Stimulated activated CD8-positive, alpha-beta memory T cell treated with anti-CD3 and anti-CD28 coated beads, Interleukin-7, amount 100 ng/mL, for 4 hours (primary cell): ENCODE data around the gene RPL41.
"Not testable (repeated sequence)": the region's sequence is repeated elsewhere in the genome, so short reads cannot be mapped to it uniquely, and the experiment has no call there.

ENCODE experiments used
- DNase-seq, 2 donors: peaks; one replicate each; pipeline ENCODE4 v3.0.0-alpha.2; 2020; ENCODE audit warnings: low read depth in 2 of 2

The RPL41 gene

GRCh38 chr12:56154818-56155217 is 38.4 kb downstream of the RPL41 start:
- DNase-seq, result no peak

GRCh38 chr12:56155256-56155845 is 38.9 kb downstream of the RPL41 start:
- DNase-seq, result no peak

- DNase-seq, result not testable (repeated sequence)
Measured at GRCh38 chr12:56156464-56157200, 40.2 kb downstream of the RPL41 start.

GRCh38 chr12:56157201-56158028 is 41.0 kb downstream of the RPL41 start:
- DNase-seq, result peak; percentile 10 to 28

DNA sequence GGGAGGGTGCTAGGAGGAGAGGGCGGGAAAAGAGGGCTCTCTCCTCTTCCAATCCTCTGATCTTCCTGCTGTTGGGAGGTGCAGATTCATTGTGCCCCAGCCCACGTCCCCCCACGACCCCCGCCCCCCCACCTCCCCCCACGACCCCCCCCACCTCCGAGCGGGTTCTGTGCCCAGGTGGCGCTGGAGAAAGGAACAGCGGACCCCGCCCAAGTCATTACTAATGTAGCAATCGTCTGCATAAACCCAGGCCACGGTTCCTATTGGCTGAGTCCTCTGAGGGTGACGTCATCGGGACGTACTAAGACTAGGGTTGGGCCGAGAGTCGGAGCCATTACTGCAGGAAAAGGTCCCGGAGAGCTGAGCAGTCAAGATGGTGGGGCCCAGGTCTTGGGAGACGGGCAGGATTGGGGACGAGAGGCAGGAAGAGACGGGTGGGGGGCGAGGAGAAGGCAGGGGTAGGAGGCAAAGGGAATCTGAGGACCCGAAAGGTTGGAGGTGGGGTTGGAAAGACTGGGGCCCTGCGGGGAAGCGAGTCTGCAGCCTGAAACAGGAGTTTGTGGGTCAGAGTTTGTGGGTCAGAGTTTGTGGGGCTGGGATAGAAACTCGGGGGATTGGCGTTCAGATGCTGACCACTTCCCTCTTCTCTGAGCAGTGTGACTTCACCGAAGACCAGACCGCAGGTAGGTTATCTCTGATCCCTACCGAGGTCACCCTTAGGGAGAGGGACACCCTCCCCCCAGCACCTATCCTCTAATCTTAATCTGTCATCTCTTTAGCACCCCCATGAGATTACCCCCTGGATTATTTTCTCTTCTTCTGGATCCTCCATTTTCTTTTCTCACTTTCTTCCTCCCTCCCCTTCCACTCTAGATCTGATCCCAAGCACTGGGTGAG is 41.8 kb downstream of the RPL41 start, which contains the start of gene MYL6:
Gene MYL6 (plus strand): TSS at position 331 of the 897 bp plus-strand sequence. CDS start 43 bp downstream, at position 374.
- DNase-seq, result peak; percentile 81 to 90

DNA sequence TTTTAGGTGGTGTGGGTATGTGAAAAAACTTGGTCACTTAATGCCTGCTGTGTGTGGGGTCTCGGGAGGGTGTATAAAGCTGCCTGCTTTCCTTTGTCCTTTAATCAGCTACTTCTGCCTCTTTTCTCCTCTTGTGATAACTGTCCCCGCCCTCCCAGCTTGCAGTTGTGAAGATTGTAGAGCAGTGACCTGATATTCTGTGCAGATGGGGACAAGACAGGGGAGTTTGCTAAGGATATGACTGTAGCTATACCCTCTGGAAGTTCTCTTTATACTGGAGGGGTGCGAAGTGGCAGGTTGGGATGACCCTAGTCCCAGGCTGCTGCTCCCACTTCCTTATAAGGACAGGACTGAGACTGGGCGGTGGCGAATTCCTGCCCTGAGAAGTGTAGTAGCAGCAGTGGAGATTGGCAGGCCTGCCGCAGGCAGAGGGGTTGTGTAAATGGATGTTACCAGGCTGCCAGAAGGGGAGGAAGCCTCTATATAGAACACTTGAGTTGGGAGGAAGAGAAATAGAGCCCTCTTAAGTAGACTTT is 42.6 kb downstream of the RPL41 start:
- no peak for DNase-seq

DNA sequence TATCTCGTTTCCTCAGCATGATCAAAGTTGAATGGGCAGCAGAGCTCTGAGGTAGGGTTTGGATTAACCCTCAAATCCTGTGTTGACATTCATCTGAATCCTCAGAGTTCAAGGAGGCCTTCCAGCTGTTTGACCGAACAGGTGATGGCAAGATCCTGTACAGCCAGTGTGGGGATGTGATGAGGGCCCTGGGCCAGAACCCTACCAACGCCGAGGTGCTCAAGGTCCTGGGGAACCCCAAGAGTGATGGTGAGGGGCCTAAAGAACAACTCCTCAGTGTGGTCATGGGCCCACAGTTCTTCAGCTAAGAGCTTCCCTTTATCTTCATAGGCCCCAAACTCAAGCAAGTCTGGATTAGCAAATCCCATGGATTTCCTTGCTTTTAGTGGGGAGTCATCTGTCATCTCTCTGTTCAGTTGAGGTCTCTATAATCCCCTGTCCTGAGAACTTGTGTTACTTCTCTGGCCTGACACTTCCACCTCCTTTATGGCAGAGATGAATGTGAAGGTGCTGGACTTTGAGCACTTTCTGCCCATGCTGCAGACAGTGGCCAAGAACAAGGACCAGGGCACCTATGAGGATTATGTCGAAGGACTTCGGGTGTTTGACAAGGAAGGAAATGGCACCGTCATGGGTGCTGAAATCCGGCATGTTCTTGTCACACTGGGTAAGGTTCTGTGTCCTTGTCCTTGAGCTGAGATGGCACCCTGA is 43.2 kb downstream of the RPL41 start:
- DNase-seq, result no peak

- peak; percentile 27 to 35 for DNase-seq
Measured at GRCh38 chr12:56160193-56160763, 43.8 kb downstream of the RPL41 start.

DNA sequence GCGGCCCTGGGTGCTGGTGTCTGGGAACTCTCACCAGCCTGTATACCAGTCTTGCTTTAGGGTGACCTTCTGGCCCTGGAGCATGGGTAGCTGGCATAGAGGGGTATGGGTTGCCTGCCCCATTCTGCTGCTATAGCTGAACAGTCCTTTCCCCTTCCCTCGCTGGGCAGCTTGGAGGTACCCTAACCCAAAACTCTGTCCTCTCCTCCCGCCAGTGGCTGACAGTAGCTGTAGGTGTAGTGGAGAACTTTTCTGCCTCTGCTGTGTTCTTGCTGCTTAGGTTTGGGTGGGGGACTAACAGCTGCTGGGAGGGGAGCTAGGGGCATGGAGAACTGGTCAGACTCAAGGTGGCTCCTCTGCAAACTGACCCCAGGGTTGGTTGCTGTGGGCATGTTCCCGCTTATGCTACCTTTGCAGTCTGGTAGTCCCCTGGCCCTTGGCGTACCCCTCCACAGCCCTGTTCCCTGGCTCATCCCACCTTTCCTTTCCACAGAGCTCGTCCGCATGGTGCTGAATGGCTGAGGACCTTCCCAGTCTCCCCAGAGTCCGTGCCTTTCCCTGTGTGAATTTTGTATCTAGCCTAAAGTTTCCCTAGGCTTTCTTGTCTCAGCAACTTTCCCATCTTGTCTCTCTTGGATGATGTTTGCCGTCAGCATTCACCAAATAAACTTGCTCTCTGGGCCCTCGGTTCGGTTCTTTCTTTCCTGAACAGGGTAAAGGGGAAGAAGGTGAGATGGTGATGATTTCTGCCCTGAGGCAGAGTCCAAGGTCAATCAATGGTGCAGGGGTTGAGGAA is 44.7 kb downstream of the RPL41 start:
- DNase-seq, result no peak

DNA sequence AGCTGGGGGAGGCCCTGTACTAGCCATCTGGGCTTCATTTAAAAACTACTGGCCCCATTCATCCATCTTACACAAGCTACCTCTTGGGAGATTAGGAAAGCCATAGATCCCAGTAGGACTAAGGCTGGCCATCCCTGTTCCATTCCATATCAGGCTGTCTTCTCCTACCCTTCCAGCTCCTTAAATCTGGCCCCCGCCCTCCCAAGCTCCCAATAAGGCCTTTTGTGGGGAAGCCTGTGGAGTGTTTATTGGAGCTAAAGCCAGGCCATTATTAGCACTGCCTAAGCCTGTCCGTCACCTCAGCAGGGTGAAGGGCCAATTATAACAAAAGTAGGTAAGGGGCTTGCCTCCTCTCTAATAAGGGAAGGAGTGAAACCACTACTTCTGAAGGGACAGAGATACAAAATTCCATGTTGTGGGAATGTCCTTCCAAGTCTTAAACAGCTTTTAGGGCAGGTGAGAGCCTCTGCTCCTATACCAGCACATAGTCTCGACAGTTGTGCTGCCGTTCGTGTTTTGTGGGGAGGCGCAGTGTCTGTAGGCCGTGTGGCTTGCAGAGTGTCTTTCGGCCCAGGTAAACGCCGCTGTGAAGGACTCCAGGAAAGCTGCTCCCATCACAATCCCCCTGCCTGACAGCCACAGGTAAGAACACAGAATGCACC is 45.4 kb downstream of the RPL41 start:
- no peak for DNase-seq

DNA sequence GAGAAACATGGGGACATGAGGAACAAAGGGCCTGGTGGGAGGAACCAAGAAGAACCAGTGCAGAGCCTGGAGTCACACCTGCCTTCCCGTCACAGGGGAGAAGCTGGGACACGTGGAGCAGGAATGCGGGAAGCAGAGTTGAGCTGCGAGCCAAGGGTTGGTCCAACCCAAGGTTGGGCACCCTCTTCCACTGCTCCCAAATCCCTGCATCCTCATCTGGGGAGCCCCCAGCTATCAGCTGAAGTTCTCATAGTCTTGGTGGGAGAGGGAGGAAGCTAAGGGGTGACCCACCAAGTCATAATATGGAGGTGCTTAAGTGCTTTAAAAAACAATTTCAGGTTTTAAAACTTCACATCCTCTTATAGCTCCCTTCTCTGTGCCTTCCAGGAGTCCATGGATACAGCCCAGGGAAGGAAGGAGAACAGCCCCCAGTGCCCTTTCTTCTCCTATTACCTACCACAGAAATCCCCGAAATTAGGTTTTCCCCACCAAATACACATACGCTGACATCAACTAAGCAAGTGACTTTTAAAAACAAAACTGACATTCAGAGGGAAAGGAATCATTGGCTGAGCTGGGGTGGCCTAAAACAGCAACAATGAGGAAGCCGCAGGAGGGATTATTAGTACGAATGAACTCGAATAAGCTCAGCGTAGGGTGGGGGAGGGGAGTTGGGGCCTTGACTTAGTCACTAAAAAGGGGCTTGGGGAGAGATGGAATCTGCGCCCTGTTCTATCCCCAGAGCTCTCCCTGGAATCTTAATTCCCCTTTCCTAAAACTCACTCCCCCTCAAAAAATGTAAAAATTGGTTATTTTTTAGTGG is 46.2 kb downstream of the RPL41 start:
- DNase-seq, result no peak

DNA sequence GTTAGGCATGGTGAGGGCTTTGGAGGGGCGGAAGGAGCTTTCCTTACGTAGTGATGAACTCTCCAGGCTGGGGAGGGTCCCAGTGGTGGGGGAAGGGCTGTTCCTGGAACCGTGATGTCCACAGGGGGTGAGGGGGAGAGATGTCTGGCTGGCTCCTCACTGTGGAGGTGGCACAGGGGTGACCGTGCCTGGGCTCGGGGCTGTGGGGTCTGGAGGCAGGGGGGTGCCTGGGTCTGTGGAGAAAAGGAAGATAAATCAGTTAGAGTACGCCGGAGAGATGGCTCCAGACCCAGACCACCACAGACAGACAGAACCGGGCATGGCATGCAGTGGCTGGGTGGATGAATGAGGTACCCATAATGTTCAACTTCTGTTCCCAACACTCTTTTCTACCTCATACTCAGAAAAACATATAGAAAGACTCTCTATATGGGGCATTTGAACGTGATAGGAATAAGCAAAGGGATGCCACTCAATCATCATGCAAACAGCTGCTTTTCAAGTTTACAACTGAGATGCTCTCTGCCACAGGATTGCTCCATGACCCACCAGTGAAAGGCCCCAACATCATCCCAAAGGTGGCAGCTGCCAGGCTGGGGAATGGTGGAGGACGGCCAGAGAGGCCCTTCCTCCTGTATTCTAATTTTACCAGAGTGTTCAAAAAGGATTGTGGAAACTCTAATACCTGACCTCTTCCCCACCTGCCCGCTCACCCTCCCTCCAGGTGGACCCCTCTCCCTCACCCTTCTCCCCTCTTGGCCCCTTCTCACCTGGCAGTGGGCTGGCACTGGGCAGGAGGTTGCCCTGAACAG is 47.3 kb downstream of the RPL41 start:
- DNase-seq, result no peak

DNA sequence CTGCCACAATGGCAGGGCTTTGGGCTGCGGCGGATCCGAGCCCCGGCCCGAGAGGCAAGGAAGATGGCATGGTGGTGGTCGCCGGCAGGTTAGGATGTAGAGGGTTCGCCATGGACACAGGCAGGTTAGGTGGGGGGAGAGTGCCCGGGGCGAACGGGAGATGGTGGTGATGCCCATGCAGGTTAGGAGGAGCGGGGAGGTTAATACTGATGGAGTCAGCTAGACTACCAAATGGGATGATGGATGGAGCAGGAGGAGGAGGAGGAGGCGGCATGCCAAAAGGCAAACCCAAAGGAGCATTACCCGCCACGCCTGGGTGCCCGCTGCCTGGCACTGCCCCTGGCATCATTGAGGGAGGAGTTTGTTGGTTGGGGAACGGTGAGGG is 47.9 kb downstream of the RPL41 start:
- no peak for DNase-seq

- DNase-seq, result no peak
Measured at GRCh38 chr12:56165369-56165768, 48.9 kb downstream of the RPL41 start.
